Anterior cingulate cortex (tissue), 58 donors: ENCODE results near the gene CIC.

Experiments used
- DNase-seq, 58 donors: peaks; one replicate each; lab custom pipeline; 2025; lab: John Stamatoyannopoulos, UW

The CIC gene

GRCh38 chr19:42285988-42286348 is 16.9 kb downstream of the CIC start:
- DNase-seq: no peak

- peak in 19 of 58 donors; percentile 10 to 71 (median 35) for DNase-seq
Measured at GRCh38 chr19:42286349-42287016, 17.4 kb downstream of the CIC start.

- DNase-seq: no peak
Measured at GRCh38 chr19:42287017-42287826, 18.2 kb downstream of the CIC start.

- DNase-seq: no peak
Measured at GRCh38 chr19:42287827-42288107, 18.7 kb downstream of the CIC start.

- DNase-seq: no peak
Measured at GRCh38 chr19:42288387-42288786, 19.3 kb downstream of the CIC start.

GRCh38 chr19:42288881-42289555 is 20.0 kb downstream of the CIC start:
- DNase-seq: no peak

- no peak for DNase-seq
Measured at GRCh38 chr19:42289556-42290041, 20.5 kb downstream of the CIC start.

GRCh38 chr19:42290136-42290522 is 21.1 kb downstream of the CIC start:
- no peak for DNase-seq

GRCh38 chr19:42290523-42291434 is 21.7 kb downstream of the CIC start:
- DNase-seq: no peak

- DNase-seq: no peak
Measured at GRCh38 chr19:42291435-42291810, 22.4 kb downstream of the CIC start.

GRCh38 chr19:42292042-42292960 is 23.2 kb downstream of the CIC start:
- no peak for DNase-seq

GRCh38 chr19:42292963-42293362 is 23.9 kb downstream of the CIC start:
- no peak for DNase-seq

GRCh38 chr19:42293540-42293939 is 24.5 kb downstream of the CIC start:
- no peak for DNase-seq

- DNase-seq: no peak
Measured at GRCh38 chr19:42293948-42294347, 24.9 kb downstream of the CIC start.

- DNase-seq: no peak
Measured at GRCh38 chr19:42294471-42295137, 25.6 kb downstream of the CIC start.

- no peak for DNase-seq
Measured at GRCh38 chr19:42295342-42295741, 26.3 kb downstream of the CIC start.

- DNase-seq: peak in 57 of 58 donors; percentile 10 to 89 (median 59)
Measured at GRCh38 chr19:42295831-42296525, 26.9 kb downstream of the CIC start.

GRCh38 chr19:42297039-42297438 is 28.0 kb downstream of the CIC start:
- DNase-seq: no peak
